ENCODE results near the gene NPPC.

The NPPC gene

DNA sequence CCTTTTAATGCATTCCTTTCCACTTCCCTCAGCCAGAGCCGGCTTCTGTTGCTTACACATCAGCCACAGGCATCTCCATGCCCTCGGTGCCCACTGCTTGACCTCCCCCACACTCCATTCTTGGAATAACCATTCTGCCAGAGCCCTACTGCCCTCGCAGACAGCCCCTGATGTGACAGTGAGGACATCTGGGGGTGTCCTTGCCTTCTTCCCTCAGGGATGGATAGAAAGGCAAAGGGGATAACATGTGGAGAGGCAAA, 6.4 kb upstream of the NPPC start:
- H2AFZ ChIP-seq (ENCODE audit: low read length): no peak overlapping the region
- no peak overlapping the region for H3K9ac ChIP-seq (ENCODE audit: low read length)
- H3K79me2 ChIP-seq (ENCODE audit: insufficient read depth, low read length): no peaks in the 10 kb centered on the region
- TF ChIP-seq, protein P1, sequence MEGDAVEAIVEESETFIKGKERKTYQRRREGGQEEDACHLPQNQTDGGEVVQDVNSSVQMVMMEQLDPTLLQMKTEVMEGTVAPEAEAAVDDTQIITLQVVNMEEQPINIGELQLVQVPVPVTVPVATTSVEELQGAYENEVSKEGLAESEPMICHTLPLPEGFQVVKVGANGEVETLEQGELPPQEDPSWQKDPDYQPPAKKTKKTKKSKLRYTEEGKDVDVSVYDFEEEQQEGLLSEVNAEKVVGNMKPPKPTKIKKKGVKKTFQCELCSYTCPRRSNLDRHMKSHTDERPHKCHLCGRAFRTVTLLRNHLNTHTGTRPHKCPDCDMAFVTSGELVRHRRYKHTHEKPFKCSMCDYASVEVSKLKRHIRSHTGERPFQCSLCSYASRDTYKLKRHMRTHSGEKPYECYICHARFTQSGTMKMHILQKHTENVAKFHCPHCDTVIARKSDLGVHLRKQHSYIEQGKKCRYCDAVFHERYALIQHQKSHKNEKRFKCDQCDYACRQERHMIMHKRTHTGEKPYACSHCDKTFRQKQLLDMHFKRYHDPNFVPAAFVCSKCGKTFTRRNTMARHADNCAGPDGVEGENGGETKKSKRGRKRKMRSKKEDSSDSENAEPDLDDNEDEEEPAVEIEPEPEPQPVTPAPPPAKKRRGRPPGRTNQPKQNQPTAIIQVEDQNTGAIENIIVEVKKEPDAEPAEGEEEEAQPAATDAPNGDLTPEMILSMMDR (IDR thresholded peaks at IDR 0.05; ENCODE audit: low read length): no peak
- no peak for TF ChIP-seq EZH2 (IDR thresholded peaks at IDR 0.05; ENCODE audit: borderline replicate concordance, low read length)
- no peaks in the 10 kb centered on the region for H4K20me1 ChIP-seq (ENCODE audit: insufficient read depth, low read length)
- no peaks in the 10 kb centered on the region for H3F3A ChIP-seq (ENCODE audit: insufficient read depth, low read length)
- peaks cover 7% of the 10 kb centered on the region for H3K4me1 ChIP-seq (ENCODE audit: insufficient read depth, low read length, severe bottlenecking)
- no peak overlapping the region for H3K4me2 ChIP-seq (ENCODE audit: low read length)
- H3K9me2 ChIP-seq (ENCODE audit: low read depth, low read length): no peaks in the 10 kb centered on the region
- no peaks in the 10 kb centered on the region for H3K9me3 ChIP-seq (ENCODE audit: low read length)
- no peak overlapping the region for H3K4me3 ChIP-seq (ENCODE audit: low read depth, low read length, poor library complexity, severe bottlenecking)
- no peak overlapping the region for H3K27ac ChIP-seq (ENCODE audit: low read depth, low read length, poor library complexity, severe bottlenecking)
- H3K36me3 ChIP-seq (ENCODE audit: insufficient read depth, low read length): no peaks in the 10 kb centered on the region
- peaks cover 5% of the 10 kb centered on the region; the same call in 1 of the 2 replicates for H3K27me3 ChIP-seq (ENCODE audit: insufficient read depth, low read length)

DNA sequence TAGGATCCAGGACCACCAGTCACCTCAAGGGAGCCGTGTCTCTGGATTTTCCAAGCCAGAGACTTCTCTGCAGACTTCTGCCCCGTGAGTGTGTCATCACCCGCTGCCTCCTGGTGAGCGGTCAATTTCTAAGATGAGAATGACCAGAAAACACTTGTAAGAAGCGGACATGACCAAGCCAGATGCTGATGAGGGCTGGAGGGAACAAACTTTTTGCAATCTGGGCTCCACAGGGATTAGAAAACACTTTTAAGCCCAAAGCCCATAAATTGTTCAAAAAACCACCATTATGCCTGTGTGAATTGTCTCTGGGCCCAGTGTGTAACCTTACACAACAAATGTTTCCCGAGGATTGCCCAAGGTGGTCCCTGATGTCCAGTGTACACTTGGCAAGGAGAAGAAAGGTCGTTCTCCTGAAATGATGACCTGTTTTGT, 5.3 kb upstream of the NPPC start:
- Histone ChIP-seq H3K4me1 (ENCODE audit: insufficient read depth, low read length, severe bottlenecking) (peaks cover 12% of the 10 kb centered on the region), H2AFZ (ENCODE audit: low read length) (no peak overlapping the region), H3K4me3 (ENCODE audit: low read depth, low read length, poor library complexity, severe bottlenecking) (no peak overlapping the region), H3K9me3 (ENCODE audit: low read length) (no peaks in the 10 kb centered on the region), H4K20me1 (ENCODE audit: insufficient read depth, low read length) (no peaks in the 10 kb centered on the region), H3K36me3 (ENCODE audit: insufficient read depth, low read length) (no peaks in the 10 kb centered on the region), H3K9ac (ENCODE audit: low read length) (no peak overlapping the region), H3K4me2 (ENCODE audit: low read length) (no peak overlapping the region), H3F3A (ENCODE audit: insufficient read depth, low read length) (no peaks in the 10 kb centered on the region), H3K9me2 (ENCODE audit: low read depth, low read length) (no peaks in the 10 kb centered on the region), H3K27me3 (ENCODE audit: insufficient read depth, low read length) (peaks cover 5% of the 10 kb centered on the region), H3K27ac (ENCODE audit: low read depth, low read length, poor library complexity, severe bottlenecking) (no peak overlapping the region), H3K79me2 (ENCODE audit: insufficient read depth, low read length) (no peaks in the 10 kb centered on the region)
- TF ChIP-seq, protein P1 (IDR thresholded peaks at IDR 0.05; ENCODE audit: low read length): no peak
- no peak for TF ChIP-seq EZH2 (IDR thresholded peaks at IDR 0.05; ENCODE audit: borderline replicate concordance, low read length)

DNA sequence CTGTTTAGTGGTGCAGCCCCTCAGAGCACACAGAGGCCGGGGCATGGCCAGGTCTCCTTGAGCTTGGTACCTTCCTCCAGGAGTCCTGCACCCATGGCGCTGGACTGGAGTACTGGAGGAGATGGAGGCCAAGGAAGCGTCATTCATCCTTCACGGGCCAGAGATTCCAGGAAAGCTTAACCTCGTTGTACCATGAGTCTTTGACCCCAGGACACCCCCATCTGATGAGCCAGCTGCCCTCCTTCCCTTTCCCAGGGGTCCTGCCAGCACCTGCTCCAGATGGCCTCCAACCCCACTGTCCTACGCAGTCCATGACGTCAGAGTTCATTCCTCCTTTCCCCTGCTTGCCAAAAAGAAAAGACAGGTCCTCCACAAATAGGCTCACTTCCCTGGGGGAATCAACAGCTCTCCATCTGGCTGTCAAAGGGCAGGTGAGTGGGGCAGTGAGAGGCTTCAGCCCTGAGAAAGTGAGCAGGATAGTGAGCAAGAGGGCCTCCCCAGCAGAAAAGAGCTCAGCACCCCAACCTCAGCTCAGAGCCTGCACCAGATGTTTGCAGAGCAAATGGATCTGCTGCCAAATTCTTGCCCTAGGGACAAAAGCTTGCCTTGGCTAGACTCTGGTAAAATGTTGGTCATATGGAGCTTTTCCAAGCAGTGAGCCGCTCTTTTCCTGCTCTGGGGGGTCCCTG, 4.5 kb upstream of the NPPC start:
- H3K27me3 ChIP-seq (ENCODE audit: insufficient read depth, low read length): peaks cover 5% of the 10 kb centered on the region
- H3K9me2 ChIP-seq (ENCODE audit: low read depth, low read length): no peaks in the 10 kb centered on the region

More for the DNA sequence above, 4.5 kb upstream of the NPPC start:
- TF ChIP-seq EZH2 (IDR thresholded peaks at IDR 0.05; ENCODE audit: borderline replicate concordance, low read length): no peak
- TF ChIP-seq, protein P1 (IDR thresholded peaks at IDR 0.05; ENCODE audit: low read length): no peak
- Histone ChIP-seq H3K9me3 (ENCODE audit: low read length) (no peaks in the 10 kb centered on the region), H3K79me2 (ENCODE audit: insufficient read depth, low read length) (no peaks in the 10 kb centered on the region), H3K9ac (ENCODE audit: low read length) (no peak overlapping the region), H3K4me2 (ENCODE audit: low read length) (no peak overlapping the region), H3K4me1 (ENCODE audit: insufficient read depth, low read length, severe bottlenecking) (peaks cover 18% of the 10 kb centered on the region), H3K4me3 (ENCODE audit: low read depth, low read length, poor library complexity, severe bottlenecking) (no peak overlapping the region), H3K36me3 (ENCODE audit: insufficient read depth, low read length) (no peaks in the 10 kb centered on the region), H4K20me1 (ENCODE audit: insufficient read depth, low read length) (no peaks in the 10 kb centered on the region), H3K27ac (ENCODE audit: low read depth, low read length, poor library complexity, severe bottlenecking) (no peak overlapping the region), H2AFZ (ENCODE audit: low read length) (no peak overlapping the region), H3F3A (ENCODE audit: insufficient read depth, low read length) (no peaks in the 10 kb centered on the region)

Measured in OCI-LY1 (cell line).